Stimulated activated CD8-positive, alpha-beta memory T cell treated with anti-CD3 and anti-CD28 coated beads, Interleukin-7, amount 100 ng/mL, for 48 hours (primary cell): Measurements from ENCODE around the gene C10orf105.

Experiments
- DNase-seq, 2 donors: peaks; one replicate each; pipeline ENCODE4 v3.0.0-alpha.2; 2020; ENCODE audit warnings: low read depth in 1 of 2; ENCODE audit errors: extremely low read depth in 1 of 2

Gene C10orf105

GRCh38 chr10:71719464-71720201 is at the start of gene C10orf105:
TSS of gene C10orf105 (minus strand) at chr10:71719778. CDS start at chr10:71716337, 3,441 bp downstream.
- no peak for DNase-seq

DNA sequence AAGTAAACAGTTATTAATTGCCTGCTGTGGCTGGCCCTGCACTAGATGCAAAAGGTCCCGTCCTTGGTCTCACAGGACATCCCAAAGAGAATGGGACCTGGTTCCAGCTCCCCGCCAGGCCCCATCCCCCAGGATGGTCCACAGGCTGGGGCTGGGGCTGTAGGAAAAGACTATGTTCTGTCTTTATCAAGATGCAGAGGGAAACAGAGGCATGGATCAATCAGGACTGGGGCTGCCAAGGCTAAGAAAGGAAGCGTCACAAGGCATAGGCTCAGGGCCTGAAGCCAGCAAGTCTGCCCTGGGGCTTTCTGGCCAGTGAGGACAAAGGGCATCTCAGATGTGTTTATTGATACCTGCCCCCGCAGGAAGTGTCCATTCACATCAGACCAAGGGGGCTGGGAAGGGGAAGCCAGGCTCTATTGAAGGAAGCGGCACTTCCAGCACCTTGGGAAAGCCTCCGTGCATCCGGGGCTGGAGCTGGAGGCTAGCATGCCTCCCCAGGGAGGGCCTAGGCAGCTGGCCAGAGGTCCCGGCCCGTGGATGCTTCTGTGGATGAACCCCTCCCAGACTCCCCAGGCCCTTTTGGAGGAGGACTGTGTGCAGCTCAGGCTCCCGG is 48.0 kb upstream of the C10orf105 start:
- DNase-seq, result no peak

- no peak for DNase-seq
These were observed 47.3 kb upstream of the C10orf105 start for GRCh38 chr10:71766717-71767419.

- no peak for DNase-seq
These were observed 46.5 kb upstream of the C10orf105 start for GRCh38 chr10:71765906-71766716.

DNA sequence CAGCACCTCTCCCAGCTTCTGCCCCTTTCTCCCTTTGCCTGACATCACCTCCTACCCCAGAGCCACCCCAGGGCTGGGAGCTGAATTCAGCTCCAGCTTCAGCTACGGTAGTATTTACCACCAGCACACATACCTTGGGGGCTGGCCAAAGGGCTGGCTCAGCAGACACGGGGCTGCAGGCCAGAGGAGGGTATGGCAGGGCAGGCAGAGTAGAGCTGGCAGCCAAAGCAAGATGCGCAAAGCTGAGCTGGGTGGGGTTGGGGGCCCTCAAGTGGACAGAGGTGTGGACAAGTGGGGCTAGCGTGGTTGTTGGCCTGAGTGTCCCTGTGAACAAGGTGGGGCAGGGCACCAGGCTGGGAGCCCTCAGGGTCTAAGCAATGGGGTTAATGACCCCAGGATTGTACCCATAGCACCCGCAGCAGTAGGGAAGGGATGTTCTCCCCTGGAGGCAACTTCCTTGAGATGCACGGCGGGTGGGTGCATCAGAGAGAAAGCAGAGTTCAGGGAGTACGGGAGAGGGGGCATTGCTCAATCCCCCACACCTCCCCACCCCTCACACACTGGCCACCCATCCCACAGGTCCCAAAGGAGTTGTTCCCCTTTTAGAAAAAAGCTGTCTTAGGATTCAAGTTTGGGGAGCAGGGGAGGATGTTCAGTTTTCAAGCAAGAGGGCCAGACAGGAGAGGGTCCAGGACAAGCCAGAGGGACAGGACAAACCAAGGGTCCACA is 45.8 kb upstream of the C10orf105 start:
- DNase-seq, result no peak

- no peak for DNase-seq
These were observed 44.0 kb upstream of the C10orf105 start for GRCh38 chr10:71763352-71764127.

DNA sequence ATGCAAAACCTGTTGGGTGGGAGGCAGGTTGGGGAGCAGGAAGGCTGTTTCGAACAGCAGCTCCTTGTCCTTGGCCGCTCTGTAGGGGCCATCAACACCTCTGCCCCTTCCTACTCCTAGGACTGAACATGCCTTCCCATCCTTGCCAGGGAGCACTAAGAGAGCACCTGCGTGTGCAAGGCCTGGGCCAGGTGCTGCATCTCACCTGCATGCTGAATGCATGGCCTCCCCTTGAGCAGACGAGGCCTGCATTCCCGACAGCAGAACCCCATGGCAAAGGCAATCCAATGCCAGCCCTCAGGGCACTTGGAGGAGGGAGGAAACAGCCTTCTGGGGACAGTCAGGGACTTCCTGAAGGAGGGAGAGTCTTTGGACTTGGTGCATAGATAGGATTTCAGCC is 42.7 kb upstream of the C10orf105 start:
- DNase-seq, result no peak

DNA sequence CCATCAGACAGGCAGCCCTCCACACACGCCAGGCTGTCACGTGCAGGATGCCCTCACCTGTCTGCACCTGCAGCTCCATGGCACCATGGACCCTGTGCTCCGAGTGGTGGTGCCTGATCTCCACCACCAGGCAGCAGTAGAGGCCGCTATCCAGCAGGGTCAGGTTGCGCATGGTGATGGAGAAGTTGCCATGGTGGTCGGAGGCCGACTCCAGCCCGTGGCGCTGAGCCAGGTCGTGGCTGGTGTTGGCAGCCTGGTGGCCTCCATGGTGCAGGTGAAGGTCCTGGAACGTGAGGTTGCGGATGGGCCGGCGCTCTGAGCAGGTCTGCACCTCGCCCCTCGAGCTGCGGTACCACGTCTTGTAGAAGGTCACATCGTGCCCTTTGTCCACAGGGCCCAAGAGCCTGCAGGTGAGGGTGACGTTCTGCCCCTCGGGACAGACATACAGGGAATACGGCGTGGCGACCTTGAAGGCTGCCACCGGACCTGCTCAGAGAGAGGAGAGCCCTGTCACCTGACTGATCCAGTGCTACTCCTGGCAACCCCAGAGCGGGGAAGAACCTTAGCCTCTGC is 42.0 kb upstream of the C10orf105 start:
- no peak for DNase-seq

- DNase-seq, result peak in 1 of 2 donors; percentile 55
These were observed 41.5 kb upstream of the C10orf105 start for GRCh38 chr10:71761105-71761511.

- DNase-seq, result no peak
These were observed 37.9 kb upstream of the C10orf105 start for GRCh38 chr10:71757399-71757922.

GRCh38 chr10:71756311-71757191 is 37.0 kb upstream of the C10orf105 start:
- DNase-seq, result no peak

GRCh38 chr10:71755179-71755879 is 35.8 kb upstream of the C10orf105 start:
- no peak for DNase-seq

DNA sequence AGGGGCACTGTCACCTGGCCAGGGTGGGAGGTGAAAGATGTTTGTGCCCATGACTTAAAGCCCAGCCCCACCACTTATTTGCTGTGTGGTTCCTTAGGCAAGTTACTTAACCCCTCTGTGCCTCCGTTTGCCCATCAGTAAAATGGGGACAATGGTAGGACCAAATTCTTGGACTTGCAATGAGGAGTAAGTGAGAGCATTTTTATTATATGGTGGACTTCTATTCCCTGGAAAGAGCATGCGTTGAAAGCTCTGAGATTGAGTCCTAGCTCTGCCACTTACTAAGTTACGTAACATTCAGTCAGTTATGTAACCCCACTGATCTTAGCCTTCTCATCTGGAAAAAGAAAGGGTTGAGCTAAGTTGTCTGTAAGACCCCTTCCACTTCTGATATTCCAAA is 35.0 kb upstream of the C10orf105 start:
- DNase-seq, result no peak

DNA sequence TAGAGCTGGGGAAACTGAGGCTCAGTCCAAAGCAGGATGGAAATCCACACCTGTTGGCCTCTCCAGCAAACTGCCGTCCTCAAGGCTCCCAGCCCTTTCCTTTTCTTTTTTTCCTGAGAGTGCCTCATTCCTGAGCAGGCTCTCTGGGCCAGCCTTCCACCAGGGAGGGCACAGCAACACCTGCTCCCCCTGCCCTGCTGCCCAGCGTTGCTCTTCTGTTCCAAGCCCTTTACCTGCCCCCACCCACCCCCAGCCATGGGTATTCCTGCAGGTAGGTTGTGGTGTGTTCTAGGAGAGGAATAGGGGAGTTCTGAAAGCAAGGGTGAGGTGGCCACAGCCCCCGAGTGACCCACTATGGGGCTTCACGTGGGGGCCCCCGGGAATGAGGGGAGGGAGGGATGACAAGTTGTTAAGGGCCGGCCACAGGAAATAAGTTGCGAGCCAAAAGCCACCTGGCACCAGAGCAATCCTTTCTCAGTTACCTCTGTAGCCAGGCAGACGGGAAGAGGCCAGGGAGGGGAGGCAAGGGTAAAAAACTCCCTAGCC is 34.5 kb upstream of the C10orf105 start:
- DNase-seq, result no peak

DNA sequence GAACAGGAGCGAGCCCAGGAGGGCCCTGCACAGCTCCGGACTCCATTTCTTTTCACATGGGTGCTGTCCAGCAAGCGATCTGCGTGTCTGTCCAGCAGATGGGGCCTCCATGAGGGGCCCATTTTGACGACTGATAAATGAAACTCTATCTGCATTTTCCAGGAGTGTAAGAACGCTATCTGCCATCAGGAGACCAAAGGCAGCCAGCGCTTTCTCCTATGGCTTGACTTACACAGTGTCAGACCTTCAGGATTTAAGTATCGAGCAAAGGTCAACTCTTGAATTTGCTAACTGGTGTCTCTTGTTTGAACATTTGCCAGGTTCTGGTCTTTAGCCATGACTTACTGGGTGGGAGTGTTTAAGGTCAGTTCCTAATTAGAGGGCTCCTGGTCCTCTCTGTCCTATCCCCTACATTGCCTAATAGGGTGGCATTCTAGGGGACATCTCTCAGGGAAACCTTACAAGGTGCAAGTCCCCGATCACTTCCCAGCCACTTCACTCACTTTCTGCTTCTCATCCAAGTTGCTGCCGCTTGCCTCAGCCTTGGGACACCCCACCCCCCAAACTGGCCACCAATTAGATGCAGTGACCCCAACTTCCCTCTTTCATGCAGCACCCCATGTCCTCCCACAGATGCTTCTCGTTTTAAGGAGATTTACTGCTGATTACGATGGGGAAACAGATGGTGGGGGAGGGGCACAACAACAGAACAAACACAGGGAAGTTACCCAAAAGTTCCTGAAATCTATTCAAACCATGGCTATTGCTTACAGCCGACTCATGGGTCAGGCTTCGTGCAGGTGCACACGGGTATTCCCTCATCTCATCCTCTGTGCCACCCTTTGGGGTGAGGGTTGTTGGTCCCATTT is 33.7 kb upstream of the C10orf105 start:
- no peak for DNase-seq

- no peak for DNase-seq
These were observed 33.0 kb upstream of the C10orf105 start for GRCh38 chr10:71752391-71753090.
